Measurements from ENCODE around the gene SLC6A3. TPM values are rescaled to one million over a fixed set of nuclear protein-coding genes. Genes with fewer than 3 reads are reported as not detected.

SLC6A3 gene
- total and polyA plus RNA-seq, 2 donors (not counting 1 experiment from before 2014, with no cell fraction given) = not detected

GRCh38 chr5:1418238-1418920 is 26.9 kb downstream of the SLC6A3 start:
- no peaks in the 10 kb centered on the region for H3K4me1 ChIP-seq (ENCODE audit: control insufficient read depth, extremely low read depth, insufficient read depth, low read length)
- no peak overlapping the region for H3K9ac ChIP-seq (ENCODE audit: insufficient read depth, low read length)
- no peak for TF ChIP-seq EZH2 (IDR thresholded peaks at IDR 0.05; ENCODE audit: low read length, missing control alignments)
- TF ChIP-seq CTCF (conservative IDR thresholded peaks at IDR 0.05 in 1 of 2, IDR thresholded peaks at IDR 0.05 in 1 of 2; ENCODE audit: low read depth in 1 of 2, low read length in 2 of 2) = no peak
- H3K9me3 ChIP-seq (ENCODE audit: control insufficient read depth, insufficient read depth, low read depth, low read length) = no peaks in the 10 kb centered on the region
- no peak for DNase-seq (ENCODE audit: low read depth in 2 of 2)
- H4K20me1 ChIP-seq (ENCODE audit: control insufficient read depth, extremely low read depth, insufficient read depth, low read length) = no peaks in the 10 kb centered on the region
- no peaks in the 10 kb centered on the region for H3K79me2 ChIP-seq (ENCODE audit: control insufficient read depth, insufficient read depth, low read length)
- H3K36me3 ChIP-seq (ENCODE audit: control insufficient read depth, insufficient read depth, low read length) = no peaks in the 10 kb centered on the region
- H3K27ac ChIP-seq (ENCODE audit: insufficient read depth, low read length) = no peak overlapping the region
- H2AFZ ChIP-seq (ENCODE audit: low read length) = no peak overlapping the region
- no peaks in the 10 kb centered on the region for H3K27me3 ChIP-seq (ENCODE audit: control insufficient read depth, insufficient read depth, low read length)
- no peak overlapping the region for H3K4me2 ChIP-seq (ENCODE audit: extremely low read depth, insufficient read depth, low read length)
- H3K4me3 ChIP-seq (replicated peaks in 1 of 4; ENCODE audit: control extremely low read depth in 1 of 4, insufficient read depth in 1 of 4, low read depth in 3 of 4, low read length in 4 of 4) = no peak overlapping the region

- H2AFZ ChIP-seq (ENCODE audit: low read length) = no peak overlapping the region
- TF ChIP-seq CTCF (conservative IDR thresholded peaks at IDR 0.05 in 1 of 2, IDR thresholded peaks at IDR 0.05 in 1 of 2; ENCODE audit: low read depth in 1 of 2, low read length in 2 of 2) (no peak), EZH2 (IDR thresholded peaks at IDR 0.05; ENCODE audit: low read length, missing control alignments) (no peak)
- no peaks in the 10 kb centered on the region for H3K36me3 ChIP-seq (ENCODE audit: control insufficient read depth, insufficient read depth, low read length)
- no peak overlapping the region for H3K27ac ChIP-seq (ENCODE audit: insufficient read depth, low read length)
- H3K9me3 ChIP-seq (ENCODE audit: control insufficient read depth, insufficient read depth, low read depth, low read length) = no peaks in the 10 kb centered on the region
- H3K9ac ChIP-seq (ENCODE audit: insufficient read depth, low read length) = no peak overlapping the region
- no peaks in the 10 kb centered on the region for H3K79me2 ChIP-seq (ENCODE audit: control insufficient read depth, insufficient read depth, low read length)
- H3K4me2 ChIP-seq (ENCODE audit: extremely low read depth, insufficient read depth, low read length) = no peak overlapping the region
- H3K4me1 ChIP-seq (ENCODE audit: control insufficient read depth, extremely low read depth, insufficient read depth, low read length) = no peaks in the 10 kb centered on the region
- no peaks in the 10 kb centered on the region for H4K20me1 ChIP-seq (ENCODE audit: control insufficient read depth, extremely low read depth, insufficient read depth, low read length)
- no peak for DNase-seq (ENCODE audit: low read depth in 2 of 2)
- no peak overlapping the region for H3K4me3 ChIP-seq (replicated peaks in 1 of 4; ENCODE audit: control extremely low read depth in 1 of 4, insufficient read depth in 1 of 4, low read depth in 3 of 4, low read length in 4 of 4)
- no peaks in the 10 kb centered on the region for H3K27me3 ChIP-seq (ENCODE audit: control insufficient read depth, insufficient read depth, low read length)
Observed at GRCh38 chr5:1417586-1418225, 27.5 kb downstream of the SLC6A3 start.

- no peak overlapping the region for H2AFZ ChIP-seq (ENCODE audit: low read length)
- H3K27me3 ChIP-seq (ENCODE audit: control insufficient read depth, insufficient read depth, low read length) = no peaks in the 10 kb centered on the region
- H4K20me1 ChIP-seq (ENCODE audit: control insufficient read depth, extremely low read depth, insufficient read depth, low read length) = no peaks in the 10 kb centered on the region
- DNase-seq (ENCODE audit: low read depth in 2 of 2) = no peak
- no peaks in the 10 kb centered on the region for H3K4me1 ChIP-seq (ENCODE audit: control insufficient read depth, extremely low read depth, insufficient read depth, low read length)
- no peaks in the 10 kb centered on the region for H3K9me3 ChIP-seq (ENCODE audit: control insufficient read depth, insufficient read depth, low read depth, low read length)
- no peak overlapping the region for H3K9ac ChIP-seq (ENCODE audit: insufficient read depth, low read length)
- no peaks in the 10 kb centered on the region for H3K79me2 ChIP-seq (ENCODE audit: control insufficient read depth, insufficient read depth, low read length)
- H3K4me3 ChIP-seq (replicated peaks in 1 of 4; ENCODE audit: control extremely low read depth in 1 of 4, insufficient read depth in 1 of 4, low read depth in 3 of 4, low read length in 4 of 4) = no peak overlapping the region
- H3K4me2 ChIP-seq (ENCODE audit: extremely low read depth, insufficient read depth, low read length) = no peak overlapping the region
- no peaks in the 10 kb centered on the region for H3K36me3 ChIP-seq (ENCODE audit: control insufficient read depth, insufficient read depth, low read length)
- H3K27ac ChIP-seq (ENCODE audit: insufficient read depth, low read length) = no peak overlapping the region
- TF ChIP-seq CTCF (conservative IDR thresholded peaks at IDR 0.05 in 1 of 2, IDR thresholded peaks at IDR 0.05 in 1 of 2; ENCODE audit: low read depth in 1 of 2, low read length in 2 of 2) = no peak
- TF ChIP-seq EZH2 (IDR thresholded peaks at IDR 0.05; ENCODE audit: low read length, missing control alignments) = no peak
Observed at GRCh38 chr5:1416856-1417469, 28.3 kb downstream of the SLC6A3 start.

All from fibroblast of lung (primary cell).